SHP77 treated with DMSO at 0.1 percent for 48 hours (cell line): Measurements from ENCODE around the gene SLC35B1.
"Not testable (repeated sequence)": the region's sequence is repeated elsewhere in the genome, so short reads cannot be mapped to it uniquely, and the experiment has no call there.

Experiments used
- DNase-seq: peaks from one replicate; lab custom pipeline; 2025; lab: John Stamatoyannopoulos, UW

Gene SLC35B1

DNA sequence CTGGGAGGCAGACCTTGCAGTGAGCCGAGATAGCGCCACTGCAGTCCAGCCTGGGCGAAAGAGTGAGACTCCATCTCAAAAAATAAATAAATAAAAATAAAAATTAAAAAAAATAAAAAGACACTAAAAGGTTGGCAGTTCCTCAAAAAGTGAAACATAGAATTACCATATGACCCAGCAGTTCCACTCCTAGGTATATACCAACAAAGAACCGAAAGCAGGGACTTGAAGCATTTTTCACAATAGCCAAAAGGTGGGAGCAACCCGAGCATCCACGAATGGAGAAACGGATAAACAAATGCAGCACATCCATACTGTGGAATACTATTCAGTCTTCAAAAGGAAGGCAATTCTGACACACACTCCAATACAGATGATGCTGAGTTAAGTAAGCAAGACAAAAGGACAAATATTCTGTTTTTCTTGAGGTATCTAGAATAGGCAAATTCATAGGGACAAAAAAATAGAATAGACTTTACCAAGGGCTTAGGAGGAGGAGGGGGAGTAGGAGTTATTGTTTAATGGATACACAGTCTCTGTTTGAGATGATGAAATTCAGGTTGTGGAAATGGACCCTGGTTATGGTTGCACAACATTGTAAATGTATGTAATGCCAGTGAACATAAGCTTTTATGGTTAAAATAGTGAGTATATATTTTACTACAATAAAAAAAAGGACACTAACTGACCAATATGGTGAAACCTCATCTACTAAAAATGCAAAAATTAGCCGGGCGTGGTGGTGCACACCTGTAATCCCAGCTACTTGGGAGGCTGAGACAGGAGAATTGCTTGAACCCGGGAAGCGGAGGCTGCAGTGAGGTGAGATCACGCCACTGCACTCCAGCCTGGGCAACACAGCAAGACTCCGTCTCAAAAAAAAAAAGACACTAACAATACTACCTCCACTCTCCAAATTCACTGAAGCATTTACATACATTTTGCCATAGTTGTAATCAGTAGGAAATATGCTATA, 27.0 kb upstream of the SLC35B1 start:
- DNase-seq = no peak

DNA sequence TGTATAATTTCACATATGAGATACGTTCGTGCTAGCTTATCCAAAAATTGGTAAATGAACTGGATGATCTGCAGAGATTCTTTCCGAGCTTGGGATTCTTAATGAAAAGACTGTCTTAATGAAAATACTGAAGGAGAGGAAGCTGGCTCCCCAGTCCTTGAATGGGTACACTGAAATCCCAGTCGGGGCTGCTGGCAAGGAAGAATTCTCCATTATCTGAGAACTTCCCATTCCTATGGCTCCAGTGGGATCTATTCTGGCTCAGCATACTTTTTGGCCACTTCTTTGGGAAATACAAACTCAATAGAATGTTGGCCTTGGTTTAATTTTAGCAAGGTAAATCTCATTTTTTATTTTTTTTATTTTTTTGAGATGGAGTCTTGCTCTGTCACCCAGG, 23.7 kb upstream of the SLC35B1 start:
- DNase-seq = no peak

DNA sequence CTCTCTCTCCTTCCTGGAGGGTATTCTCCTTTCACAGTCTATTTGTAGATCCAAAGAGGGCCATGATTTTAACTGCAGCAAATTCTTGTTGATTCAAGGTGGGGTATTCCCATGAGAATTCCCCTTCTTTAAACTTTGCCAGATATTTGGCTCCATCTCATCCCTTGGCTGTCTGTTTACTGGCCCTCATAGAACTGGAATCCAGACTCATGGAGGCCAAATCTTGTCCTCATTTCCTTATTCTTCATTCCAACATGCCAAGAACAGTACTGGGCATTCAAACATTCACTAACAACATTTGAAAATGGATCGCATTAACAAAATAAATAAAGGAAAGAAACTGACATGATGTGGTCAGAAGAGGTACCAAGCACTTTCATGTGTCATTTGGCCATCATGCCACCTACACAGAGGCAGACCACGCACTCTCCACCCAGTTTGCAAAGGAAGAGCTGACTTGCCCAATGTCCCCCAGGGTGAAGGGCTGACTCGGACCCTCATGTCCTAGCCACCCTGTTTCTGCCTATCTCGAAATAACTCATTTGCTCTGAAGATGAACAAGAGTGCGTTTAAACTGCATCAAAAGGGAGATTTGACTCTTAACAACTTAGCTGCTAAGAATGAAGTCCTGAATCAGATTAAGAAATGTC, 23.1 kb upstream of the SLC35B1 start:
- DNase-seq = no peak

DNA sequence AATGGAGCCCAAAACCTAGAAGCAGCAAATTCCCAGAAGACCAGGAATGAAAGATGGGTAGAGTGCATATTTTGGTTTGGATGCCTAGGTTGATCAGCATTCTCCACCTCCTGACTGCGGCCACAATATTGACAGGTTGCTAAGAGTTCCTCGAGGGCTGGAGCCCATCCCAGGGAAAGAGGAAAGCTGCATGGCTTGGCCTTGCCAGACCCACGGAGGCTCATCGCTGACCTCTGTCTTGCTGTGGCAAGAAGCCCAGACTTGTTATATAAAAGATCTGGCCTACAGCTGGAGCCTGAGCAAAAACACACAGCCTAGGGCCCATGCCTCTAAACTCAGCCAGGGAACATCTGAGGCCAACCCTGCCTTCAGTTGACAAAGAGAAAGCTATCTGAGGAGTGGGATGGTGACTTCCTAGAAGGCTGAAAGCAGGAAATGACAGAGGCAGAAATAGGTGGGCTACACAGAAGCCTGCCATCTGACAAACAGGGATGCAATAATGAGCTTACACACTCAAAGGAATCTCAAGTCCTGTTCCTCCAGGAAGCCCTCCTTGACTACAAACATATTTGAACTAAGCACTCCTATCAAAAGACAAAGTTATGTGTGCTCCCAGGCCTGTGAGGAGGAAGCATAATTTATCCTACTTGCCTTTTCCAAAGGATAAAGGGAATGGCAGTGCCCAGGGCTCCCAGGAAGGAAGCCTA, 22.5 kb upstream of the SLC35B1 start:
- no peak for DNase-seq

DNA sequence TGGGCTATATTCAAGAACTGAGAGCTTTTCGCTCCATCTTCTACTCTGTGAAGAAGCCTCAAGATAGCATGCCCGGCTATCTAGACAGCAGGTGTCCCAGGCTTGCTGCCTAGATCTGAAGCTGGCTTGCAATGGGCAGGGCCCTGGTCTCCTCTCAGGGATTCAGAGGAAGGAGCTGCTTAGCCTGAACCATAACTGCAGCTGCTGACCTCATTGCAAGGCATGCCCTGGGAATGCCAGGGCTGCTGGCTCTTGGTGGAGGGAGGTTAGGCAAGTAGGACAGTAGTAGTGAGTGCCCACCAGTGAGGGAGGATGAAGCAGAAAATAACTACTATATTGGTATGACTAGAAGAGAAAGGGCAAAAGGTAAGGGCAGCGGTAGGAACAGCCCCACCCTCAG, 21.3 kb upstream of the SLC35B1 start:
- no peak for DNase-seq

DNA sequence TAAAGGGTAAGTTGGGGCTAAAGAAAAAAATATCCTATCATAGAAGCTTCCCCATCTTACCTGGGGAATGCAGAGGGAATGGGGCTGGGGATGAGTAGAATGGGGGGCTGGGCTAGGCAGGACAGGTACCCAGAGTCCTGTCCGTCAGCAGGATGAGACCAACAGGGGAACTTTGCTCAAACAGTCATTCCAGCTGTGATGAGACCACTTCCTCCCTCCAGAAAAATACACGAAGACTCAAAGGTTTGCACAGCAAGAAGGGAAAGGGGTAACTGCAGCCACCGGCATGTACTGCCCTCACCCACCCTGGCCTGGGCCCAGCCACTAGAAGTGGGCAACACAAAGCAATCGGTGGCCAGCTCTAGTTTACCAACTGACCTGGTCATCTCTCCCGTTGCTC, 20.7 kb upstream of the SLC35B1 start:
- DNase-seq = no peak

DNA sequence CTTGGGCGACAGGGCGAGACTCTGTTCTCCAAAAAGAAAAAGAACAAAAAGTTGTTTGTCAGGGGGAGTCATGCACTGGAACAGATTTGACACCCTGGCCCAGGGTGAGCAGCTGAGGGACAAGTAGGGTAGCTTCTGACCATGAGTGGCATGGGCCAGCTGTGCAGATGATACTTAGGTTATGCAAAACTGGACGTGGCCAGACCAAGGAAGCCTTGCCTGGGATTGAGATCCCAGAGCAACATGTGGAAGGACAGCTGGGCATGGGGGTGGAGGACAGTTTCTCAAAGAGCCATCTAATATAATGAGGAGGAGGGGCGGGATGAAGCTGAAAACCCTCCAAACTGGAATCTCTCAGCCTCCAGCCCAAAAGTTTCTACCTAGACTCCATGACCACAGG, 19.6 kb upstream of the SLC35B1 start:
- no peak for DNase-seq

DNA sequence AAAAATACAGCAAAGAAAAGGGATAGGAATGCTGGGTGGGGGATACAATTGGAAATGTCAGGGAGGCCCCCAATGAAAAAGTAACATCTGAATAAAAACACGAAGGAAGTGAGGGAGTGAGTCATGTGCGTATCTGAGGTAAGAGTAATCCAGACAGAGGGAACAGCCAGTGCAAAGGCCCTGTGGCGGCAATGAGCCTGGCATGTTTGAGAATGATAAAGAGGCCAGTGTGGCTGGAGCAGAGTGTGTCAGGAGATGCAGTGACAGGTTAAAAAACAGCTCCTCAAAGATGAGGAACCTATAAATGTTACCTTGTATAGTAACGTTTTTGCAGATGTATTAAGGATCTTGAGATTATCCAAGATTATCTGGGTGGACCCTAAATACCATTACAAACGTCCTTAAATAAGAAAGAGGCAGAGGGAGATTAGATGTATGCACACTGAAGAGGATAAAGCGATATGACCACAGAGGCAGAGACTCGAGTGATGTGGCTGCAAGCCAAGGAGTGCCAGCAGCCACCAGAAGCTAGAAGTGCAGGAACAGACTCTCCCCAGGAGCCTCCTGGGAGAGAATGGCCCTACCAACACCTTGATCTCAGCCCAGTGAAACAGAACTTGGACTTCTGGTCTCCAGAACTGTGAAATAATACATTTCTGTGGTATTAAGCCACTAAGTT, 17.8 kb upstream of the SLC35B1 start:
- DNase-seq = no peak

DNA sequence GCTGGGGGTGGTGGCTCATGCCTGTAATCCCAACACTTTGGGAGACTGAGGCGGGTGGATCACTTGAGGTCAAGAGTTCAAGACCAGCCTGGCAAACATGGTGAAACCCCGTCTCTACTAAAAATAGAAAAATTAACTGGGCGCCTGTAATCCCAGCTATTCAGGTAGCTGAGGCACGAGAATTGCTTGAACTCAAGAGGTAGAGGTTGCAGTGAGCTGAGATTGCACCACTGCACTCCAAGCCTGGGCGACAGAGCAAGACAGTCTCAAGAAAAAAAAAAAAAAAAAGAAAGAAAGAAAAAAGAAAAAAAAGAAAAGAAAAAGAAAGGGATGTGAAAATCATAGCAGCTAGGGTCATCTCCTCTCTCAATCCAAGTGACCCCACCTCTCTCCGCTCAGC, 16.8 kb upstream of the SLC35B1 start:
- DNase-seq = not testable (repeated sequence)

DNA sequence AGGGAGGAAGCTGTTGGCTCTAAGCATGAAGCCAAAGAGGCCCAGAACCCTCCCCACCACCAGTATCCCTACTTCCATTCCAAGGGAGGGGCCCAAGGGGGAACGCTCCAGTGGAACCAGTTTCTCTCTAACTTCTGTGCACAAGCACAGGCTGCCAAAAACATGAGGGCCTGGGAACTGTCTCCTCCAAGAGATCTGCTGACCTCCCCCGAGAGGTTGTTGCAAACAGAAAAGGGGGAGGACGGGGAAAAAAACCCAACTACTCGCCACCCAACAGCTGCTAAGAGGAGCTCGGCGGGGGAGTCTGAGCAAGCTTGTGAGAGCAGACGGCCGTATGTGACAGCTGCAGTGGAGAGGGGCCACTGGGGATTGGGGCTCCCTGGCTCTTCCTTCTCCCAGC, 15.7 kb upstream of the SLC35B1 start:
- no peak for DNase-seq

DNA sequence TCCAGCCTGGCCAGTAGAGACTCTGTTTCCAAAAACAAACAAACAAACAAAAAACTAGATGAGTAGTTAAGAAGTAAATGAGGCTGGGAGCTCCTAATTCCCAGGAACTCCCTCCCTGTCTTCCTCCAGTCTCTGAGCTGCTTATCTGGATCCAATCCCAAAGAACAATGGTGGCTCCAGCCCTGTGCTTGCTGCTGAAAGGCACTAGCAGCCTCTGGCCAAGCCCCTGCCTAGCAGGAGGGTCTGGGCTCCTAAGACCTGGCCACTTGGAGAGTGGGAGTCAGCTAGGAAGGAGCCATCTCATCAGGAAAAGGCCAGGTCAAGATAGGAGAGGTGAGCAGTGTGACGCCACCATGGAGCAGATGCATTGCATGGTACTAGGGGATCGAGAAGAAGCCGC, 14.3 kb upstream of the SLC35B1 start:
- DNase-seq = no peak

DNA sequence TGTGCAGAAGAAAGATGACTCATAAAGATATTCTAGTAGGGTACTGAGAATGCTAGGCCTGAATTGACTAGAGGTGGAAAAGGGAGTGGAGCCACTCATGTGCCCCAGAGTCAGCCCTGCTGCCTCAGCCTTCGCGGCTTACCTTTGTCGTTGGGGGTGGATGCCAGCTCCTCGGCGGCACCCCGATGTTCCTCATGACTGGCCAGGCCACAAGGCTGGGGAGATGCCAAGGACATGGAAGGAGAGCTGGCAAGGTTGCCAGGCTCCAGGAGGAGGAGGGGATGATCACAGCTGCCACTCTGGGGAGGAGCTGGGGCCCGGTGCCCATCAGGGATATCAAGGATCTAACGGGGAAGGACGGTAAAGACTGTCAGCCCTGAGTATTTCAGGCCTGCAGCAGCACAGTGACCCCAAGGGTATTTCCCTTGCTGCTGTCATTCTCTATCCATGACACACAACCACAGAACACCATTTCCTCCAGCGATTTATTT, 9.7 kb upstream of the SLC35B1 start:
- DNase-seq = no peak

DNA sequence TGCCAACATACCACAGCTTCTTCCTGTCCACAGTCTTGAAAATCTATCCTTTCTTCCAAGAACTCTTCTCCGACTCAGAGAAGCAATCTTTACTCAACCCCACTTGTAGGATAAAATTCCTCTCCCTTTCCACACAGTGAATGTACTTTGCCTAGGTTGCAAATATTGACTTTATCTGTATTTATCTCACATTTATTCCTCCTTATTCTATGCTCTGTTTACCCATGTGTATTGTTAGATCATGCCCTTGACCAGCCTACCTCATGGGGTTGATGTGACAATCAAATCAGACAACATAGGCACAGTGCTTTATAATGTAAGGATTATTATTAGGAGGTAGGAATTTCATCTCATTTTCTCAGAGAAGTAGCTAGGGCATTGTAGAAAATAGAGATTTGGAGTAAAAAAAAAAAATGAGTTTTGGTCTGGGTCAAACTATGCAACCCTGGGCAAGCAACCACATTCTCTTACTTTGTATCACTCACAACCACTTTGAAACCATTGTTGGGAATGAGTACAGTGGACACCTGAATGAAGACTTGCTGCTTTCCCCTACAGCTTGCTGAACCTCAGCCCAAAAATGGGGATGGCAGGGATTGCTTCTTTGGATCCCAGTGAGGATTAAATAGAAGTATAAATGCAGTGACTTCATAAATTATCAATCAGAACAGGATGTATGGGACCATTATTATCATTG, 9.1 kb upstream of the SLC35B1 start:
- DNase-seq = no peak

DNA sequence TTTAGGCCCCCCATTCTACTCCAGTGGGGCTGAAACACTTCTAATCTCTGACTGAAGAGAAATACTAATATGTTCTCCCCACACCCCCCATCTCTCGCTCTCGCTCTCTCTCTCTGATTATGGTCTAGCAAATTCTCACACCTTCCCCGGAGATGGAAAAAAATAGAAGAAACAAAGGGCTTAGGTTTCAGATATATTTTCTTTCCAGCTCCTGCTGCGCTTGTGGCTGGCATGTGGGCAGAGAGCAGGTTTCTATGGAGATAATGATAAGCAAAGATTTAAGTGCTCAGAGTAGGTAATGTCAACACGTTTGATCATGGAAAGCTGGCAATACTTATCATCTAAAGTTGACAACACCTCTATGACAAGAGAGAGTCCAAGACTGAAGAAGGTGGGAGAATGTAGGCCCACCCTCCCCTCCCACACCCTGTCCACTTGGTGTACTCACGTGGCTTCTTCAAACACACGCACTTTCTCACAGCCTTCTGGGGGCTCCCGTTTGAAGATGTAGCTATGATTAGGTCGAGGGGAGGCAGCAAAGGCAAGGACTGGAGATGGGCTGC, 8.0 kb upstream of the SLC35B1 start:
- no peak for DNase-seq

DNA sequence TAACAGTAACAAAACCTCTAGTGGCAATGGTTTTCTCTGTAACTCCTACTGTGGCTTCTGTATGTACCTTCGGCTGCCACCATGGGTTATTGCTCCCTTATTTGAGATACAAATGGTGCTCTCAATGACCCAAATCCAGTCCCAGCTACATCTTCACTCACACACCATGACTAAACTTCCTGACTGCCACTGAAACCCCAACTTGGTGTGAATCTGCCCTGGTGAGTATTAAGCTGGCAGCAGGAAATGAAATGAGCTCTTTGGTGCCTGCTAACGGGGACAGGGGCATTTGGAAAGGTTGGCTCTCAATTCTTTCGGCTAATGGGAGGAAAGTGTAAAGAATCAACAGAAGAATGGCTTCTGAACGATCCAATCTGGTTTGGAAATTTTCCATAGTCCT, 7.5 kb upstream of the SLC35B1 start:
- DNase-seq = no peak

DNA sequence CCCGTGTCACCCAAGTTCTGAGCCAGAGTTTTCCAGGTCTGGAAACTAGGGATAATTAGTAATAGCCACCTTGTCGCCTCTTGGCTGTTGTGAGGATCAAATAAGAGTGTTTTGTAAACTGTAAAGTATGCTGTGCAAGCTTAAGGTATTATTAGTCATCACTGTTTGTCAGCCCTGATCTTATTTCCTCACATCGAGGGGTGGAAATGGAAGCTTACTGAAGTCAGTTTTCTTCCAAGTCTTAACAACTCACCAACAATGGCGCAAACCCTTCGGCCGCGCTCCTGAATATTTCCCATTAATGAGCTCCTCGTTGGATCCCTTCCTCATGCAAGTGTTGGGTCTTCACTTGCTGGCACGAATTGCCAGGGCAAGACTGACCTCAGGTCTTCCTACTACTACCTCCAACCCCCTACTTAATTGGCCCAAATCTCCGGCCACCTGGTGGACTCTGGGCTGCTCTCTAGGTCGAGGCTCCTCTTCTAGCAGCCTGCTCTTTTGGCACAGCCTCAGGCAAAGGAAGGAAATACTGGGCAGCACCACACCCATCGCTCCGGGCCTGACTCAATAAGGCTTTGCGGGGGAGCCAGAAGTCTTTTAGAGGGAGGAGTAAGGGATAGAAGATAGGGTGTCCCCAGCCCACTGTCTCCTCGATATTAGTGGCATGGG, 885 bp upstream of the SLC35B1 start:
- peak; percentile 32 for DNase-seq

DNA sequence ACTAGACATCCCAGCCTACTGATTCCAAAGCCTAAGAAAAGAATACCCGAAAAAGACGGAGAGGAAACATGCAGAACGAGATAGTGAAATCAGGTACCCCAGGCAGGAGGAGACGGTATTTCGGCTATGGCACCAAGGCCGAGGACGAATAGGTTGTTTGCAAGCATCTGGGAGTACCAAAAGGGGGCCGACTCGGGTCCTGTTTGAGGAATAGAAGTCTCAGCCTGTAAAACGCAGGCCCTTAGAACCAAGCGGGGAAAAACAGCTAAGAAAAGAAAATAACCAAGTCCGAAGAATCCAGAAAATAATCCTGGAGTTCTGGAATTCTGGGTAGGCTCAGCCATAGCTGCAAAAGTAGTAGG, 537 bp downstream of the SLC35B1 start:
- no peak for DNase-seq

DNA sequence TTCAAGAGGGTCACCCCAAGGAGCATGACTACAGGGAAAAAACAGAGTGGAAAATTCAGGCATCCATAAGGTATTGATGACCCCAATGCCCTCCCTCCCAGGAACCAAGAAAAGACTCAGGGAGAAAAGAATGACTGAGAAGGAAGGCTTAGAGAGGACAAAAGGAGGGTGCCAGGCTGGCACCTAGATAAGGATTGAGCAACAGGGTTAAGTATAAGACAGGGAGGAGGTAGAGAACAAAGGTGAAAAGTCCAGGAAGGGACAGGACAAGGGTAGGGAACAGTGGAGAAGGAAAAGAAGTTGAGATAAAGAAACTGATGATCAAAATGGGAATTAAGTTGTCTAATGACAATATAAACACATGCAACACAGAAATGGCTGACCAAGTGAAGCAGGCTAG, 2.5 kb downstream of the SLC35B1 start:
- DNase-seq = no peak

DNA sequence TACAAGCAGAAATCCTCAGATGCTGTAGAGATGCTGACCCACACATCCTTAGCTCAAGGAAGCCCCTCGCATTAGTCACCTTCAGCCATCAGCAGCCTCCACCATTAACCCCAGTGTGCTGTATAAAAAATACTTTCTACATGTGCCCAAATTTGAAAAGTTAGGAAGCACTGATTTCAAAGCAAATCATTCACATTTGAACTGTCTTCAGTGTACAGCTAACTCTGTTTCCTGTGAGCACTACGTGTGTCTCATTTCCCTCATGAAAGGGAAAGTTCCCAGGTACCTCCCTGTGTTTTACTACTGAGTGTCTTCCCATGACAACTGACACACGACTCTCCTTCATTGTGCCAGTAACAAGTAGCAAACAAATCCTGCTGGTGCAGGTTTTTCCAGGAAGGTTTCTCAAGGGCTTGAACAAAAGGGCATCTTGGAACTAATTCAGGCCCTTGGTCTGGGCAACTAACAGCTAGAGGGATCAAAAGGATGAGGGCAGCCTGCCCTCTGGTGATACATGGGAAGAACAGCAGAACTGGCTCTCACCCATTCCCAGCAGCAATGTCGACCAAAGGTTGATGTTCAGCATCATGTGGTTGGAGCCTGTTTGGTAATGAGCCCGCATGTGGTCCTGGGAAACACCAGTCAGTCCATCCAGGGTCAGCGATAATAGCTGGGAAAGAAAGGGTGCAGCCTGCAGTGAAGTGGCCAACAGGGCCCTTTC, 4.0 kb downstream of the SLC35B1 start:
- peak; percentile 15 for DNase-seq

DNA sequence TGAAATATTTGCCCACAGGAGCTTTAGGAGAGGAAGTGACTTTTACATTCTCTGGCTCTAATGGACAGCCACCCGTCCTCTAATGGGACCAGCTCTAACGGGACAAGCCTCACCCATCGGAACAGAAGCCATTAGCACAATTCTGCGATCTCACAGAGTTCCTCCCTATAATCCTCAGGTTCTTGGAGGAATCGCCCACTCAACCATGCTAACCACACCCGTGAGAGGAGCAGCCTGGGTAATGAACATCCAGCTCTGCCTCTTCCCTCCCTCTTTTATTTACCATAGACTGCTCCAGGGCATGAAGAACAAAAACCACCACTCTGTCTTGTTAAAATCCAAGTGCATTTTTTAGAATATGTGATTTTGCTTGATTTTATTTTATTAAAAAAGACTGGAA, 6.8 kb downstream of the SLC35B1 start:
- no peak for DNase-seq
